Stimulated activated CD8-positive, alpha-beta memory T cell treated with anti-CD3 and anti-CD28 coated beads, Interleukin-4, amount 100 ng/mL, for 1 hour (primary cell): ENCODE measurements around the gene CNDP1.
"Not testable (repeated sequence)": the region's sequence is repeated elsewhere in the genome, so short reads cannot be mapped to it uniquely, and the experiment has no call there.

Experiments used
- DNase-seq, 2 donors: peaks; one replicate each; pipeline ENCODE4 v3.0.0-alpha.2; 2020; ENCODE audit warnings: low read depth in 2 of 2, low spot score in 1 of 2

Gene CNDP1

DNA sequence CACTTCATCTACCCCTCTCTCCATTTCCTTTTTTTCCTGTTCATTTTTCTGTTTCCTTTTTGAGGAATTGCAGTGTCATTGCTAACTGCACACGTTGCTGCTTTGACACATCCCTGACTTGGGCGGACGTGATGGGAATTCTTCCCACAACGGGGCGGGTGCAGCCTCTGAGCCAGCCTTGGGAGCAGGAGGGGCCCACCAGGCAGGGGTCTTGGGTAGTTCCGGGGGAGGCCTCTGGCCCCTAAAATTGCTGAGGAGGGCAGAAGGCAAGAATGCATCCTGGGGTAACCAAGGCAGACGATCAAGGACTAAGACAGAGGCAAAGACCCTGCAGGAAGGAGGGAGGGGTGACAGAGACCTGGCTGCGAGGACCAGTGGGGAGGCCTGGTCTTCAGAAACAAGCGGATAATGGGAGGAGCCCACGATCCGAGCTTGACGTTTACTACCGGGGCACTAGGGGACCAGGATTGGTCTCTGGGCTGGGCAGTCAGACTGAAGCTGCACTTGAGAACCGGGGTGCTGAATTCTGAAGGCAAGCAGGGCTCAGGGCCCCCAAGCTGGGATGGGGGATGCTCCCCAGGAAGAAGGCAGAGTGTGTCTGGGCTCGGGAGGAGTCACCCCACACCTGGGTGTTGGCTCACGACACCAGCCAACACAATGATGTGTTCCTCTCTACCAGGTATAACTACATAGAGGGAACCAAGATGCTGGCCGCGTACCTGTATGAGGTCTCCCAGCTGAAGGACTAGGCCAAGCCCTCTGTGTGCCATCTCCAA is 14.8 kb upstream of the CNDP1 start:
- DNase-seq, result no peak

DNA sequence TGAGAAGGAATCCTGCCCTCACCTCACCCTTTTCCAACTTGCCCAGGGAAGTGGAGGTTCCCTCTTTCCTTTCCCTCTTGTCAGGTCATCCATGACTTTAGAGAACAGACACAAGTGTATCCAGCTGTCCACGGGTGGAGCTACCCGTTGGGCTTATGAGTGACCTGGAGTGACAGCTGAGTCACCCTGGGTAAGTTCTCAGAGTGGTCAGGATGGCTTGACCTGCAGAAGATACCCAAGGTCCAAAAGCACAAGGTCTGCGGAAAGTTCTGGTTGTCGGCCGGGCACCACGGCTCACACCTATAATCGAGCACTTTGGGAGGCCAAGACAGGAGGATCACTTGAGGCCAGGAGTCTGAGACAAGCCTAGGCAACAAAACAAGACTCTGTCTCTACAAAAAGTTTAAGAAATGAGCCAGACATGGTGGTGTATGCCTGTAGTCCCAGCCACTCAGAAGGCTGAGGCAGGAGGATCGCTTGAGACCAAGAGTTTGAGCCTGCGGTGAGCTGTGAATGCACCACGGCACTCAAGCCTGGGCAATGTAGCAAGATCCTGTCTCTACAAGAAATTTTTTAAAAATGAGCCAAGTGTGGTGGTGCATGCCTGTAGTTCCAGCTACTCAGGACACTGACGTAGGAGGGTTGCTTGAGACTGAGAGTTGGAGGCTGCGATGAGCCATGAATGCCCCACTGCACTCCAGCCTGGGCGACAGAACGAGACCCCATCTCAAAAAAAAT is 14.0 kb upstream of the CNDP1 start:
- DNase-seq, result no peak

DNA sequence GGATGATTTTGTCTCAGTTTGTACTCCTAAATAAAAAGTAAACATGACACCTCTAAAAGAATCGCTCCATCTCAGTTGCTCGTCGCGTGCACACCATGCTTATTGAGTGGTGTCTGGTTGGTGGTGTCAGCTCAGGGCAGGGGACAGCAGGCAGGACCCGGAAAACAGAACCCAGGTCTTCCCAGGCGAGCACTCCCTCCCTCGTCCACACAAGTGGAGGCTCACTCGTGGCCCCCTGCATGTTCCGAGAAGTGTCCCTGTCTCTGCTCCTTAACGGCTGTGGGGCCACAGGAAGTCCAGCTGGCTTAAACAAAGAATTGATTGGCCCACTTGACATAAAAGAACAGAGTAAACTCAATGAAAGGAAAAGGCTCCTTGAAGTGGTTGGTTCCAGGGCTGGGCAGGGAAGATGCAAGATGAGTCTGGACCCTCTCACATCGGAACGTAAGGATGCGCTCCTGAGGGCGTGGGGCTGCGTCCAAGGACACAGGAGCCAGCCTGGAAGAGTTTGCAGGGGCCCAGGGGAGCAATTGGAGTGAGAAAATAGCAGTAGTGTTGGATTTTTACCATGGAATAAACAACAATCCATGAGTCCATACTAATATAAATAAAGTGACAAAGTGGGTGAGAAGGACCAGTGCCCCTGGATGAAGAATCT is 13.1 kb upstream of the CNDP1 start:
- no peak for DNase-seq

DNA sequence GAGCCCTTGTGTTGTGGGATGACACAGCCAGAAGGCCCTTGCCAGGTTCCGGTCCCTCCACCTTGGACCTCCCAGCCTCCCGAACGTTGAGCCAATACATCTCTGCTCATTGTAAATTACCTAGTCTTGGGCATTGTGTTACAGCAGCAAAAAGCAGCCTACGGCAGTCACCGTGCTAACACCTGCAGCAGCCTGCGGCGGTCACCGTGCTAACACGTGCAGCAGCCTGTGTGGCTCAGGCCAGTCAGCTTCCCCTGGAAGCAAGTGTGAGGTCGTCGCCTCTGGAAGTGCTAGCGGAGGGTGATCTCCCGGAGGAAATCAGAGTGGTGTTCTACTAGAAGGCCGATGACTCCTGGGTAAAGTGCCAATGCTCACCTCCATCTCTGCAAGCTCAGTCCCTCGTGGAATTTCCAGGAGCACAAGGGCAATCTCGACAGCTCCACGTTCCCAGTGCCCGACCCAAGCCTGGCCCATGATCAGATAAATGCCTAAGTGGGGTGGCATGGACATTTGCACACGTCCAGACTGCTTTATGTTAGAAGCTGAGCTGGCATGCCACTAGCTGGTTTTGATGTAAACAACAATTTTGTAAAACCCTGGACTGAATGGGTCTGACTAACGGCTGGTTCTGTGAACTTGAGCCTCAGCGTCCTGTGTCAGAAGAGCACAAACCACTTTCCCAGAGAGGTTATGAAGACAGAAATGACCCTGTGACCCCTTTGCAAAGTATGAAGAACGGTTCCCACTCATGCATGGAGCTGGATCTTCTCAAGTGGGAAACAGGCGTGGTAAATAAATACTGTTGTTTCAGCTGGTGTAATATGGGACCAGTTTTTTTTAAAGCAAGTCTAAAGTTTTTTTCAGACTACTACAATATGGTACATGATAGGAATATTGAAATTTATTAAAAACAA is 11.4 kb upstream of the CNDP1 start:
- no peak for DNase-seq

DNA sequence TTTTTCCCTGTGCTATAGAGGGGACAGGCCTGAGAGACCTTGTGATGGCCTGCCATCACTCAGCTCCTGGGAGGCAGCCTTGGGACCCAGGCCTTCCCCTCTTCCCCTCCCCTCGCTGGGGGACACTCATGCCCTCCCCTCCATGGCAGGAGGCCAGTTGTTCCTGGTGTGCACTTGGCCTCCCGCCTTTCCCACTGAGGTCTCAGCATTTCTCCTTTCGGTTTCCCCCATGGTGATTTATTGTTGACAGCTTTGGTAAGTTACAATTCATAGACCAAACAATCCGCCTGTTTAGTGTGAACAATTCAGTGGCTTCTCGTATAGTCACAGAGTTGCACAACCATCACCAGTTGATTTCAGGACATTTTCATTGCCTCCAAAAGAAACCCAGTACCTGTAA is 10.2 kb upstream of the CNDP1 start:
- no peak for DNase-seq

DNA sequence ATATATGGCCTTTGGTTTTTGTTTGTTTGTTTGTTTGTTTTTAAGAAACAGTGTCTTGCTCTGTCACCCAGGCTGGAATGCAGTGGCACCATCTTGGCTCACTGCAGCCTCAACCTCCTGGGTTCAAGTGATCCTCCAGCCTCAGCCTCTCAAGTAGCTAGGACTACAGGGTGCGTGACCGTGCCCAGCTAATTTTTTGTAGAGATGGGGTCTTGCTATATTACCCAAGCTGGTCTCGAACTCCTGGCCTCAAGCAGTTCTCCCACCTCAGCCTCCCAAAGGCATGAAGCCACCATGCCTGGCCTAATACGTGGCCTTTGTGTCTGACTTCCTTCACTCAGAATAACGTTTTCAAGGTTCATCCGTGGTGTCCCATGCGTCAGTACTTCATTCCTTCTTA is 9.4 kb upstream of the CNDP1 start:
- not testable (repeated sequence) for DNase-seq

DNA sequence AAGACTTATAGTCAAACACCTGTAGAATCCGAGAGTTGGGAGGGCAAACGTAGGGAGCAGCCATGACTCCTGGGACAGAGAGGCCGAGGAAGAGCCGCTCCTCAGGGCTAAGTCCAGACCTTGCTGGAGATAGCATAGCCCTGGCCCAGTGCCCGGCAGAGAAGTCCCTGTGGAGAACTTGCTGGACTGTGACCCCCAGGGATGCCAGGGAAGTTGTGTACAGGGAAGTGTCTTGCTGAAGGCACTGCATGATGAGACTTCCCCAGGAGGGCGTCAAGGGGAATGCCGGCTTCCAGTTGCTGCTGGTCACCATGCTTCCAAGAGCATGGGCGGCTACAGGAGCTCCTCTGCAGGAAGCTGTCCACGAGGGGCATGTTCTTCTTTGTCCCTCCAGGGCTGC is 8.6 kb upstream of the CNDP1 start:
- no peak for DNase-seq

DNA sequence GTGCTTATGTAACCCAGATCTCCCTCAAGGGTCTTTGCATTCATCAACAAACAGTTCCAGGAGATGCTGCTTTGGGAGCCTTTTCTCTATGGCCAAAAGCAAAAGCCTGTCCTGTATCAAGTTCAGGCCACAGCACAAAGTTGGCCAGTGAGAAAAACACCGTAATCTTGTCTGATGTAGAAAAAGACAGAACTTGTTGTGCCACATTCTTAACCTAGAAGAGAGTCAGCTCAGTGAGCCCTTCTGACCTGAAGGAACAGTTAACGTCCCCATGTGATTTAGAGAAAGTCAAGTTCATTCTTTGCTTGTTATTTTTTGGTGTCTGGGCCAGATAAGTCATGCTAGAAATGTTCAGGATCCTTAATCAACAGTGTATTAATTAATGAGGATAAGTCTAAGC is 7.8 kb upstream of the CNDP1 start:
- no peak for DNase-seq

DNA sequence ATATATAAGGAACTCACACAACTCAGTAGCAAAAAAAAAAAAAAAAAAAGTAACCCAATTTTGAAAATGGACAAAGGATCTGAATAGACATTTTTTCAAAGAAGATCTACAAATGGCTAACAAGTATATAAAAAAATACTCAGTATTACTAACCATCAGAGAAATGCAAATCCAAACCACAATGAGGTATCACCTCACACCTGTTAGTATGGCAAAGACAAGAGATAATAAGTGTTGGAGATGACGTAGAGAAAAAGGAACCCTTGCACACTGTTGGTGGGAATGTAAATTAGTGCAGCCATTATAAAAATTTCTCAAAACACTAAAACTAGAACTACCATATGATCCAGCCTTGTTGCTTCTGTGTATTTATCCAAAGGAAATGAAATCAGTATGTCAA is 5.8 kb upstream of the CNDP1 start:
- DNase-seq, result no peak

DNA sequence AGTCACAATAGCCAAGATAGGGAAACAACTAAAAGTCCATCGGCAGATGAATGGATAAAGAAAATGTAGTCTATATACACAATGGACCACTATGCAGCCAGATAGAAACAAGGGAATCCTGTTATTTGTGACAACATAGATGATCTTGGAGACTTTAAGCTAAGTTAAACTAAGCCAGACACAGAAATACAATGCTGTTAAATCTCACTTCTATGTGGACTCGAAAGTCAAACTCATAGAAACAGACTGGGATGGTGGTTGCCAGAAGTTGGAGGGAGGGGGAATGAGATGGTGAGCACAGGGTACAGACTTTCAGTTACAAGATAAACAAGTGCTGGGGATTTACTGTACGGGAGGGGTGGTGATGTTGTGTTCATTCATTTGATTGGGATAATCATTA is 5.4 kb upstream of the CNDP1 start:
- no peak for DNase-seq

DNA sequence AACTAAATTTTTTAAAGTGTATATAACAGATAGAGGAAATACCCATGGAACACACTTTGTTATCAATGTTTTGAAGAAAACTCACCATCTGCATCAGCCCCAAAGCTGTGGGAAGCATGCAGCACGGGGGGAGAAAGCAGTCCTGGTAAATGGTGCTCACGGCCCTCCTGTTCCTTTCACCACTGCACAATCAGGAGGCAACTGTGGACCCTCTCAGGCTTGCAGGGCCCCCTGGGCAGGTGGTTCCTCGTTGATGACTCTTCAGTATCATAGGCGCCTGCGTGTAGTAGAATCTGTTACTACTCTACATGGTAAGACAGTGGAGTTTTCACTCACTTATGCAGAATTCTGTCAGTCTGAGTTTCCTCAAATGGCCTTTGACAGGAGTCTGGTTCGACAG is 4.9 kb upstream of the CNDP1 start:
- DNase-seq, result no peak

DNA sequence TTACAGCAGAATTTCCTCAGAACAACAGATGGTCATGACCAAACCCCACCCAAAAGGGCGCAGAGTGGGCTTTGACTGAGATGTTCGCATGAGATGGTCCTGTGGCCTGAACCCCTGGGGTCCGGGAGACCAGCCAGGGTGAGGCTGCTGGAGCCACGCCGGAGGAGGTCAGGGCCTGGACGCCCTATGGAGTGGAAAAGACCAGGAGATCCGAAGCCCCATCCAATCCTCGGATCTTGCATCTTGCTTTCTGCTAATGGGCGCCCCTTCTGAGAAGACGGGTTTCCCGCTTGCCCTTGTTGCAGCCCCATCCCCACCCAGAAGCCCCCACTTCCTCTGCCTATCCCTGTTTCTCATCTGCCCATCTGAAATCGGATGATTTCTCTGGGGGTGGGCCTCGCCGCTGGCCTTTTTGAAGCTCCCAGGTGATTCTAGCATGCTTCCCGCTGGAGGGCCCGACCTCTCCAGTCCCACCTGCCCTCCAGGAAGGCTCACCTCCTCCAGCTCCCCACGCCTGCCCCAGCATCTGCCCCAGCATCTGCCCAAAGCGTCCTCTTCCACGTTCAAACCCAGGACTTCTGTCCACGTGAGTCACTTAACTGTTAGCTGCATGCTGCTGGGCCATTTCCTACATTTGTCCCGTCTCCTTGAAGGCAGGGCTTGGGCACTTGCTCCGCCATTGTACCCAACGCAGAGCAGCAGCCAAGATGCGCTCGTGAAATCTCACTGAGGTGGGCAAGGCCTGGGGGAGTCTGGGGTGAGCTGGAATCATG is 4.3 kb upstream of the CNDP1 start:
- no peak for DNase-seq

DNA sequence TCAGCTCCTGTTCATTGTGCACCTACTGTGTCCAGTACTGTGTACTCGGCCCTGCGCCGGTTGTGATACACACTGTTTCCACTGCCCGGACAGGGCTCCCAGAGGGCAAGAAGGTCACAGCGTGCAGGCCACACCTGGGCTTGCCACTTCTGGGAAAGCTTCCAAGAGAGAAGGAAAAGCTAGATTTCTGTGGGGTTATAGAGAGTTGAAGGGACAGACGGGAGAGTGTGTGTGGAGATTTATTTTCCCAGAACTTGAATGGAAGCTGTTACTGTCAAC is 3.8 kb upstream of the CNDP1 start:
- no peak for DNase-seq

DNA sequence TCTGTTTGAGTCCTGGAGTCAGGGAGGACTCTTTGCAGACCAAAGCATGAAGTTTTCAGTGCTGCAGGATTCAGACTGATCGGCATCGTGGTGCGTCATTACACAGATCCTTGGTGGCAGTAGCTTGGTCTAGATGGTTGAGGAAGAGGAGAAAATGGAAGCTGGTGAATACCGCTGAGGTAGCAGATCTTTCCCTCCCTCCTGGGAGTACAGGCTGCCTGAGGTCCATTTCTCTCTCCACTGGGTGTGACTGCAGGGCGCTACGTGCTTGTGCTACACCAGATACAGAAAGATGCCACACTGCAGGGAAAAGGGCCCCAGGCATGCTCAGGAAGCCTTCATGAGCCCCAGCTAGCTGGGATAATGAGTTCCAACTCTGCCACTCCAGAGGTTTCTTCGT is 3.3 kb upstream of the CNDP1 start:
- DNase-seq, result no peak

DNA sequence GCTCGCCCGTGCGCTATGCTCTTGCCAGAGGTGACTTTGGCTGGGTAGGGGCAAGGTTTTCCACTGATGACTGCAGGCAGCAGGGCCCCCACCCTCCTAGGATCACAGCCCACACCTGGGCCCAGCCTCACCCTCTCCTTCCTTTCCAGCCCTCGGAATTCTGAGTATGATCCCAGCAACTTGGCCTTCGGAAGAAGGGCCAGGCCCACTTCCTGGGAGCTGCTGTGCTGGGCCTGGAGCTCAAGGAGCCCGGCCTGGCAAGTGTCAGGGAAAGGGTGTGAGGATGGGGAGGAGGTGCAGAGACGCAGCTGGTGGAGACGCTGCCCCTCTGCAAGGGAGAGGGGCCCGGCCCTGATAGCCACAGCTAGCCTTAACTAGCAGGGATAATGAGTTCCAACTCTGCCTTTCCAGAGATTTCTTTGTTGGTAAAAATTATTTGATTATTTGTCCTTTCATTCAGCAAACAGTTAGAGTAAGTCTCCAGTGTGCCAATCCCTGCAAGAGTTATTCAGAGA is 1.7 kb upstream of the CNDP1 start:
- DNase-seq, result no peak

DNA sequence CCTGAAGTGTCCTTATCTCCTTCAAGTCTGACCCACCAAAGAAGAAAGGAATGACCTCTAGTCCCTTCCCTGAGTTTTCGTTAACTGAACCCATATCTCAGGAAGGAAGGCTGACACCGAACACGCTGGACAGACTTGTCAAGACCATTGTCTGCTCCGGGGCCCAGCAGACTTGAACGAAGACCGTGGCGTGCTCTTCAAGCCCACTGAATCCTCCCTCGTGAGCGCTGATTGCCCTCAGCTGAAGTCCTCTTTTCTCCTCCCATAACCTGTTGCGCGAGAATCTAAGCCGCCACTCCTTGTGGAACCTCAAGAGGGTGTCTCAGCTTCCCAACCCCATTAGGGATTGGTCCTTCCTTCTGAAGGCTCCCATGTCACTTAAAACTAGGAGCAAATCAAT is 634 bp upstream of the CNDP1 start:
- DNase-seq, result no peak

DNA sequence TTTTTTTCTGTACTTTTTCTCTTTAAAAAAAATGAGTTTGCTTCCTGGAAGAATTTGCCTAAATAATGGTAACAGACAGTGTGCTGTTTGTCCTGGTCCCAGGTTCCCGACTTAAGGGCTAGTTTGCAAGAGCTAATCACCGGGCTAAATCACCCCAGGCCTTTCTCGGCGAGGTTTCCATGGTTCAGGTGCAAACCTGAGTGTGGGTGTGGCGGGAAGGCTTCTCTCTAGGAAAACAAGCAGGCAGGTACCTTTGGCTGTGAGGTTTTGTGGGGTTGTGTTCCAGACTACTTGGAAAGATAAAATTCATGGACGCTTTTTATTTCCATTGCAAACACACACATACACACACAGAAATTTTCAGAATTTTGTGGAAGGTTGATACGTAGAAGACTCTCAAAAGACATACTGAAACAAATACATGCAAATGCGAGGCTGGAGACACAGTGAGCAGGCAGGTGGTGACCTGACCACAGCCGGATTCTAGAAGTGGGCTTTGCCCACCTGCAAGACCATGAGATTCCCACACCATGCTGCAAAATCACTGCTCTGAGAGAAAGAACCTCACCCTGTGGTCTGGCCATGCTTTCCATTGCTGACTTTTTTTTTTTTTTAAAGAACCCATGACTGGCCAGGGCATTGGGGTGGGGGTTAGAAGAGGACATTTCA is 815 bp downstream of the CNDP1 start:
- DNase-seq, result no peak

DNA sequence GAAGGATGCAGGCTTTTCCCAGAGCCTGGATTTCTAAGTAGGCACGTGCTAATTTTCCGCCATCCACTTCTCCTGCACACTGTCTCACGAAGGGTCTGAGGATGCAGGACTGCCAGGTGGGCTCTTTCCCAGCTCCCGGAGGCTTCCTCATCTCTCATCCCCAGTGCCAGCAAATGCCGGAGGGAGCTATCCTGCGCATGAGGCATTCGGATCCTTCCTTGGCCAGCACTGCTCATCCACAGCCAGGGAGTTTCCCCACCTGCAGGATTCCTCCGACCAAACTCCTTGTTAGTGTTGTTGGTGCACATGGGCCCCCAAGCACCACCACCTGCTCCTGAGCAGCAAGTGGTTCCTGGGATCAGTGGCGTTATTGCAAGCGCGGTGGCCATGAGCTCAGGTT is 5.0 kb downstream of the CNDP1 start:
- DNase-seq, result no peak

DNA sequence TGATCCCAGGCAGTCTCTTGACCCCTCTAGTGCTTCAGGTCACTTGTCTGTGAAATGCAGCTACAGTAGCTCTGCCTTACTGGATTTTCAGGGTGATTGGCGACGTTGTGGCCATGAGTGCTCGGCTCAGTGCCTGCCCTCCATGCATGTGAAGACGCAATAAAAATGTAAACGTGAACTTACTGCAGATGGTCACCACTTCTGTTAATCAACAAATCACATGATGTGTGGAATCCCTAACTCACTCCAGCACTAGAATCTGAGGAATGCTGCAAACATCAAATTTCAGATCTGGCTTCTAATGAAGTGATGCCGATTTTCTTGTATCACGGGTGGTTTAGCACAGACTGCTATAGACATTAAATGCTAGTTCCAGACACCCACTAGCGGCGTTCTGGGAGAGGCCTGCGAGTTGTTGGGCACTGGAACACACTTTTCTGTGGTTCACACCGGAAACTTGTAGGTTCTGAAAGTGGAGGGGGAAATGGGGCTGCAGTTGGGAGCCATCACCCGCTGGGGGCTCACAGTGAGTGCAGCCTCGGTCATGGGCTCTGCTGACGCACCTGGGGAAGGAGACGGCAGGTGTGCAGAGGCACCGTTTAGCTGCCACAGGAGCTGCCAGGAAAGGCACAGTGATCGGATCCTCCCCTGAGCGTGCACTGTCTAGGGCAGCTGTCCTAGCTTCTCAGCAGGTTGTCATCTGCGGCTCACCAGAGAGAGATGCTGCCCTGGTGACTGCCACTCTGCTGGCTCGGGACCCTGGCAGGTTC is 6.5 kb downstream of the CNDP1 start:
- DNase-seq, result no peak
